Neural cell (in vitro differentiated cells): ENCODE measurements around the gene CDCA8. TPM values are rescaled to one million over a fixed set of nuclear protein-coding genes. Genes with fewer than 3 reads are reported as not detected.

ENCODE experiments used
- H2AFZ ChIP-seq: fragments of 200-600, 300-800 bp; sonication (generic), shearing (Covaris generic); 2 replicates; pipeline ENCODE4 v1.6.0; 2014; ENCODE audit warnings: low read depth, mild to moderate bottlenecking, antibody characterized with exemption, low read length, moderate library complexity
- H3F3A ChIP-seq: fragments of 200-600 bp; shearing (Covaris generic); 2 replicates; pipeline ENCODE4 v1.6.1; 2016; ENCODE audit warnings: mild to moderate bottlenecking, moderate library complexity, mixed read lengths, antibody characterized with exemption, low read length; ENCODE audit not compliant: insufficient read depth, poor library complexity, severe bottlenecking
- H3K27ac ChIP-seq: fragments of 200-600, 300-800 bp; sonication (generic), shearing (Covaris generic); 2 replicates; pipeline ENCODE4 v1.5.1; 2014; ENCODE audit warnings: mild to moderate bottlenecking, low read length, moderate library complexity
- H3K27me3 ChIP-seq: fragments of 300-800, 200-600 bp; sonication (generic), shearing (Covaris generic); 2 replicates; pipeline ENCODE4 v1.6.0; 2014; ENCODE audit warnings: mild to moderate bottlenecking, low read depth, low read length, moderate library complexity; ENCODE audit not compliant: insufficient read depth
- H3K36me3 ChIP-seq: fragments of 300-800, 200-600 bp; sonication (generic), shearing (Covaris generic); 2 replicates; pipeline ENCODE4 v1.5.1; 2014; ENCODE audit warnings: mild to moderate bottlenecking, antibody characterized with exemption, low read length, moderate library complexity; ENCODE audit not compliant: insufficient read depth
- H3K4me2 ChIP-seq: fragments of 300-800, 200-600 bp; sonication (generic), shearing (Covaris generic); 2 replicates; pipeline ENCODE4 v1.6.0; 2014; ENCODE audit warnings: mild to moderate bottlenecking, low read length
- H3K4me3 ChIP-seq: fragments of 300-800, 200-600 bp; sonication (generic), shearing (Covaris generic); 2 replicates; pipeline ENCODE4 v1.5.1; 2014; ENCODE audit warnings: mild to moderate bottlenecking, low read length, moderate library complexity
- H3K79me2 ChIP-seq: fragments of 200-600 bp; shearing (Covaris generic); replicated peaks from 2 replicates; pipeline ENCODE4 v1.6.0; 2014; ENCODE audit warnings: mild to moderate bottlenecking, low read length, moderate library complexity; ENCODE audit not compliant: insufficient read depth
- H3K9ac ChIP-seq: fragments of 300-800, 200-600 bp; sonication (generic), shearing (Covaris generic); 2 replicates; pipeline ENCODE4 v1.6.1; 2016; ENCODE audit warnings: mild to moderate bottlenecking, low read length, mixed read lengths
- H3K9me2 ChIP-seq: fragments of 200-600 bp; shearing (Covaris generic); 2 replicates; pipeline ENCODE4 v1.6.1; 2016; ENCODE audit warnings: mild to moderate bottlenecking, low read length, mixed read lengths; ENCODE audit not compliant: insufficient read depth
- H3K9me3 ChIP-seq: fragments of 200-600, 300-800 bp; sonication (generic), shearing (Covaris generic); 2 replicates; pipeline ENCODE4 v1.6.1; 2016; ENCODE audit warnings: mild to moderate bottlenecking, mixed run types, low read length, moderate library complexity, mixed read lengths
- H4K20me1 ChIP-seq: fragments of 200-600 bp; shearing (Covaris generic); 2 replicates; pipeline ENCODE4 v1.6.1; 2016; ENCODE audit warnings: mild to moderate bottlenecking, mixed run types; ENCODE audit not compliant: insufficient read depth
- EP300 ChIP-seq: fragments of 450-650 bp; conservative IDR thresholded peaks from 2 replicates; pipeline ENCODE4 v1.6.1; 2014; ENCODE audit warnings: antibody characterized with exemption, mild to moderate bottlenecking, moderate library complexity; ENCODE audit not compliant: poor library complexity, severe bottlenecking
- EZH2 ChIP-seq: fragments of 200-600, 300-800 bp; shearing (Covaris generic), sonication (generic); IDR thresholded peaks from 2 replicates; pipeline ENCODE4 v1.6.1; 2014; ENCODE audit warnings: antibody characterized with exemption, low read length, borderline replicate concordance, mild to moderate bottlenecking; ENCODE audit not compliant: insufficient read depth, poor library complexity, severe bottlenecking
- MXI1 ChIP-seq: fragments of 450-650 bp; conservative IDR thresholded peaks from 2 replicates; pipeline ENCODE4 v1.6.1; 2014; ENCODE audit warnings: antibody characterized with exemption, mild to moderate bottlenecking; ENCODE audit not compliant: poor library complexity, severe bottlenecking
- POLR2AphosphoS5 ChIP-seq: IDR thresholded peaks from 2 replicates; pipeline ENCODE4 v1.6.1; 2012
- RAD21 ChIP-seq: fragments of 450-650 bp; conservative IDR thresholded peaks from 2 replicates; pipeline ENCODE4 v1.6.1; 2014; ENCODE audit warnings: antibody characterized with exemption, mild to moderate bottlenecking, moderate library complexity
- REST ChIP-seq: IDR thresholded peaks from 2 replicates; pipeline ENCODE4 v1.6.1; 2012; ENCODE audit warnings: borderline replicate concordance
- SMC3 ChIP-seq: fragments of 450-650 bp; conservative IDR thresholded peaks from 2 replicates; pipeline ENCODE4 v1.6.1; 2014; ENCODE audit warnings: antibody characterized with exemption, mild to moderate bottlenecking, moderate library complexity; ENCODE audit not compliant: poor library complexity
- TAF1 ChIP-seq: IDR thresholded peaks from 2 replicates; pipeline ENCODE4 v1.6.1; 2012; ENCODE audit warnings: low read depth
- polyA plus RNA-seq: library from polyadenylated mRNA; depleted of rRNA; stranded (reverse); fragments of >200 nt; gene quantifications from 2 replicates; pipeline ENCODE4 v1.2.3, GENCODE V29; 2014
- TF ChIP-seq, protein P1 (sequence below): fragments of 450-650 bp; IDR thresholded peaks from 2 replicates; pipeline ENCODE4 v1.5.1; 2014; ENCODE audit warnings: antibody characterized with exemption, mild to moderate bottlenecking, moderate library complexity; ENCODE audit not compliant: poor library complexity, severe bottlenecking

Gene CDCA8
- polyA plus RNA-seq, 1 donor from 2014 or later: 0.72 TPM

DNA sequence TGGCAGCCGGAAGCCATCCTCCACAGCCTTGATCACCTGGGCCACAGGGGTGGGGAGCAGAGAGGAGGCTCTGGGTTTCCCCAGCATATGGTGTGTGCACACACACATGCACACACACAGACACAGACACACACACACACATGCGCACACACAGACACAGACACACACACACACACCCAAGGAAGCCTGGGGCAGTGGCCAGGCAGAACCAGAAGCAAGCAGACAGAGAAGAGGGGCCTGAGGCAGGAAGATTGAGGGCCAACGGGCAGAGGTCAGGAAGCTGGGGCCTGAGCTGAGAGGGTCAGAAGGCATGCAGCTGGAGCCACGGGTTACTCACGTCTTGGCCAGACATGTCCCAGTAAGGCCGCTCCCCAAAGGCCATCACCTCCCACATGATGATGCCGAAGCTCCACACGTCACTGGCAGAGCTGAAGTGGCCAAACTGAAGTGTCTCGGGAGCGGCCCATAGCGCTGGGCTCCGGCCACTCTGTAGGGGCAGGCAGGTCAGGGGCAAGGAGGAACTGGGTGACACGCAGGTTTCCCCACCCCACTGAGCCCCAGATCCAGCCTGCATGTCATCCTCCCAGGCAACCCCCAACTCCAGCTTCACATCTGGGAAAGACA lies 27.4 kb downstream of the CDCA8 start:
- no peak overlapping the region for H3K4me2 ChIP-seq
- no peak overlapping the region for H3K4me3 ChIP-seq
- H4K20me1 ChIP-seq: no peaks in the 10 kb centered on the region
- H3K27me3 ChIP-seq: no peaks in the 10 kb centered on the region
- no peaks in the 10 kb centered on the region for H3K9me2 ChIP-seq
- no peak overlapping the region for H3K9ac ChIP-seq
- H3K9me3 ChIP-seq: no peaks in the 10 kb centered on the region
- H3K79me2 ChIP-seq: no peaks in the 10 kb centered on the region
- H3K36me3 ChIP-seq: no peaks in the 10 kb centered on the region
- H3F3A ChIP-seq: no peaks in the 10 kb centered on the region
- TF ChIP-seq EZH2 (no peak), SMC3 (no peak), MXI1 (no peak), RAD21 (no peak), POLR2AphosphoS5 (no peak), EP300 (no peak), REST (no peak), TAF1 (no peak)
- TF ChIP-seq, protein P1, sequence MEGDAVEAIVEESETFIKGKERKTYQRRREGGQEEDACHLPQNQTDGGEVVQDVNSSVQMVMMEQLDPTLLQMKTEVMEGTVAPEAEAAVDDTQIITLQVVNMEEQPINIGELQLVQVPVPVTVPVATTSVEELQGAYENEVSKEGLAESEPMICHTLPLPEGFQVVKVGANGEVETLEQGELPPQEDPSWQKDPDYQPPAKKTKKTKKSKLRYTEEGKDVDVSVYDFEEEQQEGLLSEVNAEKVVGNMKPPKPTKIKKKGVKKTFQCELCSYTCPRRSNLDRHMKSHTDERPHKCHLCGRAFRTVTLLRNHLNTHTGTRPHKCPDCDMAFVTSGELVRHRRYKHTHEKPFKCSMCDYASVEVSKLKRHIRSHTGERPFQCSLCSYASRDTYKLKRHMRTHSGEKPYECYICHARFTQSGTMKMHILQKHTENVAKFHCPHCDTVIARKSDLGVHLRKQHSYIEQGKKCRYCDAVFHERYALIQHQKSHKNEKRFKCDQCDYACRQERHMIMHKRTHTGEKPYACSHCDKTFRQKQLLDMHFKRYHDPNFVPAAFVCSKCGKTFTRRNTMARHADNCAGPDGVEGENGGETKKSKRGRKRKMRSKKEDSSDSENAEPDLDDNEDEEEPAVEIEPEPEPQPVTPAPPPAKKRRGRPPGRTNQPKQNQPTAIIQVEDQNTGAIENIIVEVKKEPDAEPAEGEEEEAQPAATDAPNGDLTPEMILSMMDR: no peak
- H2AFZ ChIP-seq: no peak overlapping the region
- no peak overlapping the region for H3K27ac ChIP-seq

DNA sequence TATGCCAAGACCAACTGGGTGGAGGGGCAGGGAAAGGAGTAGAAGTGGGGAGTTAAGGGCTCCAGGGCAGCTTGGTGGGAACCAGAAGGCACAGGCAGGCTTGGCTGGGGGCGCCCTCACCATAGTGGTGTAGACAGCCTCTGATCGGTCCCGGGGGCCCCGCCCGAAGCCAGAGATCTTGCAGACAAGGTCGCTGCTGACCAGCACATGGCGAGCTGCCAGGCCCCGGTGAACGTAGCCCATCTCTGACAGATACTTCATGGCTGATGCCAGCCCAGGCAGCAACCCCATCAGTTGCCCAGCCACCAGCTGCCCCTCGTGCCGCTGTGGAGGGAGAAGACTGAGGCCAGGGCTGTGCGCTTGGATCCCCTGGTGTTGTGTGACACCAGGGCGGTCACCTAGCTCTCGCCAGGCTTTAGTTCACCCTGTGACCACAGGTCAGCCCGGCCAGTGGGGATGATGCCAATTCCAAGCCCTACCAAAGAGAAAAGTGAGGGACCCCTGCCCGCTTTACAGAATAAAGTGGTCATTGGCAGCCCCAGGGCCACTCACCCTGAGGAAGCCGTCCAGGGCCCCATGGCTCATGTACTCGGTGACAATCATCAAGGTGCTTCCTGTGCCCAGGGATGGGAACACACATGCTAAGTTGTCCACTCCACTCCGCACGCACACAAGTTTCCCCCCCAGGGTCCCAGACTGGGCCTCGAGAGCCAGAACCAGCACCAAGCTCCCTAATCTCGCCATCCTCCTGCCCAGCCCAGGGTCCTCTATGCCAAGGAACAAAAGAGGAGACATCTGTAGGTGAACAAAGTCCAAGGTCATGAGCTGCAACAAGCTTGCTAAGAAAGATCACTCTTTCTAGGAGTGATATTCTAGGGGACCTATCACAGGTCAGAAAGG lies 28.2 kb downstream of the CDCA8 start:
- Histone ChIP-seq H3K27me3 (no peaks in the 10 kb centered on the region), H3K4me3 (no peak overlapping the region), H2AFZ (no peak overlapping the region), H4K20me1 (no peaks in the 10 kb centered on the region), H3F3A (no peaks in the 10 kb centered on the region), H3K36me3 (no peaks in the 10 kb centered on the region), H3K27ac (no peak overlapping the region), H3K4me2 (no peak overlapping the region), H3K9me2 (no peaks in the 10 kb centered on the region), H3K79me2 (no peaks in the 10 kb centered on the region), H3K9ac (no peak overlapping the region), H3K9me3 (no peaks in the 10 kb centered on the region)
- no peak for TF ChIP-seq MXI1
- no peak for TF ChIP-seq REST
